ENCODE measurements around the gene EBLN2. TPM values are rescaled to one million over a fixed set of nuclear protein-coding genes. Genes with fewer than 3 reads are reported as not detected.

Gene EBLN2
- total RNA-seq, 2 donors from 2014 or later, result 9.3 to 12.2 TPM

DNA sequence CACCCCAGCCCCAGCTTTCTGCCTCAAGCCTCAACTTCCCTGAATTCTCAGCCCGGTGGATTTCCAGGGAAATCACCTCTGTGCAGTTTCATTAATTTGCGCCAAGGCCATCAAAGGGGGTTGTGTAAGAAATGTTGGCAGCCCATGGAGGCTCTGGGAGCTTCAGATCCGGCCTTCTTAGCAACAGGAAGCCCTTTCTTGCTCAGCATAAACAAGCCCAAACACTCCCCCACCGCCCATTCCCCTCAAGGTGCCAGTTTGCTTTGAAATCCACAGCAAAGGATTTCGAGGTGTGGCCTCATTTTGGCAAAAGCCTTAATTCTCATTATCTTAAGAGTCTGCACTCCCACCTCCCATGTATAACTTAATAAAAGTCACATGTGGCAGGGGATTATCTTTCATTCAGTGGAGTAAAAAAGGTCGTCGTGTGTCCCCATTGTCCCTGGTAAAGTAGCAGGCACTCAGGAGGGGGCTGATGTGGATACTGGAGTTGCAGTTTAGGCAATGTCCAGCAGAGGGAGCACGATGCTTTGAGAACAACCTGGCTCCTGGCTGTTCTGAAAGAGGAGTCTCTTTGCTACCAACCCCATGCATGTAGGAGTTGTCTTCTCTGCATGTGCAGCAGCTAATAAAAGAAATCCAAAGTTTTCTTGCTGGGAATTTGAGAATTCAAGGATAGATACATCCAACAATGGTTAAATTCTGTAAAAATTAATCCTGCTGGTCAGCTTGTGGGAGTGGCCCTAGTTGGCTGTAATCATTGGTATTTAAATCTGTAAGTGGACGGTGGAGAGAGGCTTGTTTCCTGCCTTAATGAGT lies 39.5 kb downstream of the EBLN2 start:
- Mint-ChIP-seq H3K36me3 (ENCODE audit: low read depth) (no peaks in the 10 kb centered on the region), H3K4me3 (no peak overlapping the region), H3K27me3 (ENCODE audit: insufficient read depth) (no peaks in the 10 kb centered on the region), H3K4me1 (peaks cover 12% of the 10 kb centered on the region), H3K27ac (peak overlapping the region; percentile 18), H3K9me3 (no peaks in the 10 kb centered on the region)
- no peak overlapping the region for H3K4me3 ChIP-seq (ENCODE audit: low read length)
- no peak overlapping the region for H3K27ac ChIP-seq (ENCODE audit: low read depth, low read length)
- no peaks in the 10 kb centered on the region for H3K36me3 ChIP-seq (ENCODE audit: control insufficient read depth, insufficient read depth, low read length)
- no peaks in the 10 kb centered on the region for H3K9me3 ChIP-seq (ENCODE audit: control insufficient read depth, low read length)
- no peaks in the 10 kb centered on the region for H3K27me3 ChIP-seq (ENCODE audit: control insufficient read depth, insufficient read depth, low read length, poor library complexity, severe bottlenecking)
- H3K4me1 ChIP-seq (ENCODE audit: control insufficient read depth, insufficient read depth, low read length), result no peaks in the 10 kb centered on the region
- no peak overlapping the region for H3K9ac ChIP-seq (ENCODE audit: extremely low read depth, low read length, poor library complexity, severe bottlenecking)
- DNase-seq, result peak; percentile 97
- WGBS, 2 experiments (ENCODE audit: insufficient coverage in 1 of 2, insufficient read length in 1 of 2), result 44 to 51% methylated on average over 6 to 9 of the region's 9 CpGs
- TF ChIP-seq, protein P1, sequence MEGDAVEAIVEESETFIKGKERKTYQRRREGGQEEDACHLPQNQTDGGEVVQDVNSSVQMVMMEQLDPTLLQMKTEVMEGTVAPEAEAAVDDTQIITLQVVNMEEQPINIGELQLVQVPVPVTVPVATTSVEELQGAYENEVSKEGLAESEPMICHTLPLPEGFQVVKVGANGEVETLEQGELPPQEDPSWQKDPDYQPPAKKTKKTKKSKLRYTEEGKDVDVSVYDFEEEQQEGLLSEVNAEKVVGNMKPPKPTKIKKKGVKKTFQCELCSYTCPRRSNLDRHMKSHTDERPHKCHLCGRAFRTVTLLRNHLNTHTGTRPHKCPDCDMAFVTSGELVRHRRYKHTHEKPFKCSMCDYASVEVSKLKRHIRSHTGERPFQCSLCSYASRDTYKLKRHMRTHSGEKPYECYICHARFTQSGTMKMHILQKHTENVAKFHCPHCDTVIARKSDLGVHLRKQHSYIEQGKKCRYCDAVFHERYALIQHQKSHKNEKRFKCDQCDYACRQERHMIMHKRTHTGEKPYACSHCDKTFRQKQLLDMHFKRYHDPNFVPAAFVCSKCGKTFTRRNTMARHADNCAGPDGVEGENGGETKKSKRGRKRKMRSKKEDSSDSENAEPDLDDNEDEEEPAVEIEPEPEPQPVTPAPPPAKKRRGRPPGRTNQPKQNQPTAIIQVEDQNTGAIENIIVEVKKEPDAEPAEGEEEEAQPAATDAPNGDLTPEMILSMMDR (conservative IDR thresholded peaks at IDR 0.05), result peak; percentile 95

DNA sequence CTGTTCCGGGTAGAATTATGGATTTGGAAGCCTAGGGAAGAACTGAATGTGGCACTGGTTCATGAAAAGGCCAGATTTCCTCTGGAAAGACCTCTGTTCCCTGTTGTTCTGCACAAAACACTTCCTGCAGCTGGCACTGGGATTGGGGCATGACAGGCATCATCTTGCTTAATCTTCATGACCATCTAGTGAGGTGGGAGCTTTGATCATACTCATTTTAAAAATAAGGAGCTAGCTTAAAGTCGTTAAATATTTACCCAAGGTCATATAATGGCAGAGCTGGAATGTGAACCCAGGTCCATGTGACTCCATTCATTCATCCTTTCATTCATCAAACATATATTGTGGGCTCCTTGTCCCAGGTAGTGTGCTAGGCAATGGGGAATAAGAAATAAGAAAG lies 40.4 kb downstream of the EBLN2 start:
- WGBS, 2 experiments (ENCODE audit: insufficient coverage in 1 of 2, insufficient read length in 1 of 2), result 86 to 95% methylated on average over 2 of the region's 2 CpGs
- no peak overlapping the region for H3K27ac Mint-ChIP-seq

DNA sequence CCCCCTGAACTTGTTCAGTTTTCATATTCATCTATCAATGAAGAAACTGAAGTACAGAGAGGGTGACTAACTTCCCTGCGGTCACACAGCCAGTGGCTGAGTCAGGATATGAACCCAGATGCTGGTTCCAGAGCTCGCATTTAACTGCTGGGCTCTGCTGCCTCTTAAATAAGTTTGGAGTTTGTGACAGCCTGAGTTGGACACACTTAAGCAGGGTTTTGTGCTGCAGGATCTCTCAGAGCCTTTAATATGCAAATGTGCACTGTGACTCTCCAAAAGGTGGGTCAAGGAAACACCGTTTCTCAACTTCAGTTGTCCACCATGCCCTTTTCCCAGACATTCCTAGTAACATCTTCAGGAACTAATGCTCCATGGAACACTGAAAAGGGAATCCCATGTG lies 45.8 kb downstream of the EBLN2 start:
- Histone ChIP-seq H3K4me1 (ENCODE audit: control insufficient read depth, insufficient read depth, low read length) (peaks cover 1% of the 10 kb centered on the region), H3K27me3 (ENCODE audit: control insufficient read depth, insufficient read depth, low read length, poor library complexity, severe bottlenecking) (no peaks in the 10 kb centered on the region), H3K36me3 (ENCODE audit: control insufficient read depth, insufficient read depth, low read length) (no peaks in the 10 kb centered on the region), H3K9ac (ENCODE audit: extremely low read depth, low read length, poor library complexity, severe bottlenecking) (no peak overlapping the region), H3K9me3 (ENCODE audit: control insufficient read depth, low read length) (no peaks in the 10 kb centered on the region), H3K4me3 (ENCODE audit: low read length) (no peak overlapping the region), H3K27ac (ENCODE audit: low read depth, low read length) (no peak overlapping the region)
- DNase-seq, result peak; percentile 10
- H3K27ac Mint-ChIP-seq, result no peak overlapping the region
- peaks cover 2% of the 10 kb centered on the region for H3K9me3 Mint-ChIP-seq
- H3K4me3 Mint-ChIP-seq, result no peak overlapping the region
- H3K4me1 Mint-ChIP-seq, result peaks cover 3% of the 10 kb centered on the region
- peaks cover 3% of the 10 kb centered on the region for H3K27me3 Mint-ChIP-seq (ENCODE audit: insufficient read depth)
- TF ChIP-seq, protein P1 (conservative IDR thresholded peaks at IDR 0.05), result no peak
- WGBS, 2 experiments (ENCODE audit: insufficient coverage in 1 of 2, insufficient read length in 1 of 2), result 84 to 94% methylated on average over 2 to 3 of the region's 3 CpGs
- H3K36me3 Mint-ChIP-seq (ENCODE audit: low read depth), result no peaks in the 10 kb centered on the region

More for the DNA sequence above, 40.4 kb downstream of the EBLN2 start:
- no peaks in the 10 kb centered on the region for H3K27me3 Mint-ChIP-seq (ENCODE audit: insufficient read depth)
- peaks cover 12% of the 10 kb centered on the region for H3K4me1 Mint-ChIP-seq
- Histone ChIP-seq H3K36me3 (ENCODE audit: control insufficient read depth, insufficient read depth, low read length) (no peaks in the 10 kb centered on the region), H3K27me3 (ENCODE audit: control insufficient read depth, insufficient read depth, low read length, poor library complexity, severe bottlenecking) (no peaks in the 10 kb centered on the region), H3K27ac (ENCODE audit: low read depth, low read length) (no peak overlapping the region), H3K9ac (ENCODE audit: extremely low read depth, low read length, poor library complexity, severe bottlenecking) (no peak overlapping the region), H3K4me3 (ENCODE audit: low read length) (no peak overlapping the region), H3K4me1 (ENCODE audit: control insufficient read depth, insufficient read depth, low read length) (no peaks in the 10 kb centered on the region), H3K9me3 (ENCODE audit: control insufficient read depth, low read length) (no peaks in the 10 kb centered on the region)
- no peaks in the 10 kb centered on the region for H3K9me3 Mint-ChIP-seq
- TF ChIP-seq, protein P1 (conservative IDR thresholded peaks at IDR 0.05), result no peak
- H3K36me3 Mint-ChIP-seq (ENCODE audit: low read depth), result no peaks in the 10 kb centered on the region
- no peak overlapping the region for H3K4me3 Mint-ChIP-seq
- no peak for DNase-seq
